Osteoblast (primary cell): ENCODE data around the gene SLC39A1. TPM values are rescaled to one million over a fixed set of nuclear protein-coding genes. Genes with fewer than 3 reads are reported as not detected.

Experiments used
- DNase-seq: peaks from one replicate; pipeline ENCODE4 v3.0.0; 2011; ENCODE audit warnings: low spot score, mixed read lengths; ENCODE audit not compliant: insufficient read length; ENCODE audit errors: missing footprints
- H2AFZ ChIP-seq: 2 replicates; pipeline ENCODE4 v1.6.0; 2011; ENCODE audit warnings: mild to moderate bottlenecking, low read length
- H3K27ac ChIP-seq: 2 replicates; pipeline ENCODE4 v1.5.1; 2011; ENCODE audit warnings: mild to moderate bottlenecking, low read depth, low read length, moderate library complexity
- H3K27me3 ChIP-seq: 2 replicates; pipeline ENCODE4 v1.6.0; 2012; ENCODE audit warnings: mild to moderate bottlenecking, control low read depth, inconsistent platforms, low read length, moderate library complexity; ENCODE audit not compliant: insufficient read depth
- H3K36me3 ChIP-seq: 2 replicates; pipeline ENCODE4 v1.5.1; 2011; ENCODE audit warnings: mild to moderate bottlenecking, low read length, control low read depth, moderate library complexity; ENCODE audit not compliant: insufficient read depth
- H3K4me1 ChIP-seq: 2 replicates; pipeline ENCODE4 v1.5.1; 2011; ENCODE audit warnings: mild to moderate bottlenecking, low read length, control low read depth, moderate library complexity; ENCODE audit not compliant: insufficient read depth
- H3K4me2 ChIP-seq: 2 replicates; pipeline ENCODE4 v1.6.0; 2011; ENCODE audit warnings: mild to moderate bottlenecking, low read length; ENCODE audit not compliant: insufficient read depth
- H3K4me3 ChIP-seq: fragments of 200-600 bp; sonication (generic); 3 replicates; pipeline ENCODE4 v1.5.1; 2012; ENCODE audit warnings: mild to moderate bottlenecking, low read length, inconsistent platforms; ENCODE audit not compliant: insufficient read depth
- H3K79me2 ChIP-seq: 2 replicates; pipeline ENCODE4 v1.6.0; 2012; ENCODE audit warnings: mild to moderate bottlenecking, low read length, control low read depth, inconsistent platforms; ENCODE audit not compliant: insufficient read depth
- H3K9me3 ChIP-seq: 2 replicates; pipeline ENCODE4 v1.5.1; 2011; ENCODE audit warnings: low read depth, low read length, control low read depth
- H4K20me1 ChIP-seq: 2 replicates; pipeline ENCODE4 v1.6.0; 2012; ENCODE audit warnings: mild to moderate bottlenecking, low read length, control low read depth; ENCODE audit not compliant: insufficient read depth
- total RNA-seq: library from RNA; depleted of rRNA; stranded (reverse); fragments of >200 nt; gene quantifications from 2 replicates; pipeline ENCODE4 v1.2.3, GENCODE V29; 2012
- TF ChIP-seq, protein P1 (sequence below): IDR thresholded peaks from 2 replicates; pipeline ENCODE4 v1.5.1; 2011; ENCODE audit warnings: mild to moderate bottlenecking, low read depth, low read length, moderate library complexity; ENCODE audit errors: extremely low read depth

SLC39A1 gene
- total RNA-seq, 1 donor = 96.3 TPM

DNA sequence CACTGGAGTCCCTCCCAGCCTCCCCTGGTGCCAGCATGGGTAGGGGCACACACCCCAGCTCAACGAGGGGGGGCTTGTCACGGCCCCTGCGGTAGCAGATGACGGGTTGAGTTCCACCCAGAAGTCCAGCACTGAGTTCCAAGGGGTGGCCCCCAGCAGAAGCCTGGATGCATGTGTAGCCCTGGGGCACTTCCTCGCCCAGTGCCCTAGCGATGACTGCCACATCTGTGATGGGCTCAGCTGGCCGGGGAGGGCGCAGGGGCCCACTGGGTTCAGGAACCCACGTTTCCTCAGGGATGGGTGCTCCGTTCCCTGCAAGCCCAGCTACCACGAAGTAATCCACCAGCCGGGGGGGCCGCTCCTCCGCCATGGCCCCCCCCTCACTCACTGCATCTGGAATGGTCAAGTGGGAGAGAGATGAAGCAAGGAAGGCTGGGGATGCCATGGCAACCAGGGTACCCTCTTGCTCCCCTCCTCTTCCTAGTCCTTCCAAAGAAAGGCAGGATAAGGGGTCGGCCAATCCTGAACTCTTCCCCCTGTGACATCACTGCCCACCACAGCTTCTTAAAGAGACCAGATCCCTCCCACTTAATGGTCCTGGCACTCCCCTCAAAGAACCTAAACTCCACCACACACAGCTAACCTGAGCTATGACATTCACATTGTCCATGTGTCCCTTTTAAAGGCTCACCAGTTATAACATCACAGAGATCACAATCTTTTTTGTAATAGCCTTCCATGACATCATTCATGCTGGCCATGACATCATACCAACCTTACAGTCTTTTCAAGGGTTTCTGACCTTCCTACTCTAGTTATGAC is 19.1 kb downstream of the SLC39A1 start:
- peaks cover 12% of the 10 kb centered on the region for H3K4me1 ChIP-seq
- TF ChIP-seq, protein P1, sequence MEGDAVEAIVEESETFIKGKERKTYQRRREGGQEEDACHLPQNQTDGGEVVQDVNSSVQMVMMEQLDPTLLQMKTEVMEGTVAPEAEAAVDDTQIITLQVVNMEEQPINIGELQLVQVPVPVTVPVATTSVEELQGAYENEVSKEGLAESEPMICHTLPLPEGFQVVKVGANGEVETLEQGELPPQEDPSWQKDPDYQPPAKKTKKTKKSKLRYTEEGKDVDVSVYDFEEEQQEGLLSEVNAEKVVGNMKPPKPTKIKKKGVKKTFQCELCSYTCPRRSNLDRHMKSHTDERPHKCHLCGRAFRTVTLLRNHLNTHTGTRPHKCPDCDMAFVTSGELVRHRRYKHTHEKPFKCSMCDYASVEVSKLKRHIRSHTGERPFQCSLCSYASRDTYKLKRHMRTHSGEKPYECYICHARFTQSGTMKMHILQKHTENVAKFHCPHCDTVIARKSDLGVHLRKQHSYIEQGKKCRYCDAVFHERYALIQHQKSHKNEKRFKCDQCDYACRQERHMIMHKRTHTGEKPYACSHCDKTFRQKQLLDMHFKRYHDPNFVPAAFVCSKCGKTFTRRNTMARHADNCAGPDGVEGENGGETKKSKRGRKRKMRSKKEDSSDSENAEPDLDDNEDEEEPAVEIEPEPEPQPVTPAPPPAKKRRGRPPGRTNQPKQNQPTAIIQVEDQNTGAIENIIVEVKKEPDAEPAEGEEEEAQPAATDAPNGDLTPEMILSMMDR = no peak
- peaks cover 19% of the 10 kb centered on the region for H3K36me3 ChIP-seq
- no peak overlapping the region for H3K4me3 ChIP-seq
- no peak overlapping the region for H3K4me2 ChIP-seq
- H3K79me2 ChIP-seq = peaks cover 29% of the 10 kb centered on the region
- peak overlapping the region; percentile 90 for H3K27ac ChIP-seq
- DNase-seq = peak; percentile 88
- no peaks in the 10 kb centered on the region for H4K20me1 ChIP-seq
- H2AFZ ChIP-seq = no peak overlapping the region
- no peaks in the 10 kb centered on the region for H3K27me3 ChIP-seq
- H3K9me3 ChIP-seq = no peaks in the 10 kb centered on the region

DNA sequence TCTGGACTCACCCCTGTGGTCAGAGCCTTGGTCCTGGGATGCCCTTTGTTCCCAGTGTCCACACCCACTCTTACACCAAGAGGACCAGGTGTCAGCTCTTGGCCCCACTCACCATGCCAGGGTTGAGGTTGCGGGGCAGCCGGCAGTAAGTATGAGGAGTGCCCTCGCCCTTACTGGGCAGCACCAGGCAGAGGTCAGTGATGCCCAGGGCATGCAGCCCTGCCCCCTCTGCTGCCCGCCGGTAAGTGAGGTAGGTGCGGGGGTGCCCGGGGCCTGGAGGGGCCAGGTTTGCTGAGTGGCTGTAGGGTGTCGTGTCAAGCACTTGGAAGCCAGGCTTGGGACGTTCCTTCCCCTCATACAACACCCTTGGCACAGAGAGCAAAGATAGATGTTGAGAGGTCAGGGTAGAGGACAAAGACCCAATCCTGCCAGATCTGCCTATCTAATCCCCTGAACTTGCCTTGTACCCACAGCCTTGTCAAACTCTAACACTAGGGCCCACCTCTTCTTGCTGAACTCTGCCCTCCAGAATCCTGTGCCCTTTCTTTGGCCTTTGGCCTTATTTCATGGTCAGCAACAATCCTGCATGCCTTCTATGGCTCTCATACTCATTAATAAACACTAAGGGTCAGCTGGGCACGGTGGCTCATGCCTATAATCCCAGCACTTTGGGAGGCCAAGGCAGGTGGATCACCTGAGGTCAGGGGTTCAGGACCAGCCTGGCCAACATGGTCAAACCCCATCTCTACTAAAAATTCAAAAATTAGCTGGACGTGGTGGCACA is 20.4 kb downstream of the SLC39A1 start:
- peaks cover 29% of the 10 kb centered on the region for H3K79me2 ChIP-seq
- H3K4me3 ChIP-seq = no peak overlapping the region
- peak; percentile 68 for DNase-seq
- no peaks in the 10 kb centered on the region for H3K27me3 ChIP-seq
- H2AFZ ChIP-seq = no peak overlapping the region
- peaks cover 12% of the 10 kb centered on the region for H3K4me1 ChIP-seq
- no peaks in the 10 kb centered on the region for H4K20me1 ChIP-seq
- no peak overlapping the region for H3K4me2 ChIP-seq
- H3K36me3 ChIP-seq = peaks cover 21% of the 10 kb centered on the region
- TF ChIP-seq, protein P1 = no peak
- no peak overlapping the region for H3K27ac ChIP-seq
- no peaks in the 10 kb centered on the region for H3K9me3 ChIP-seq

DNA sequence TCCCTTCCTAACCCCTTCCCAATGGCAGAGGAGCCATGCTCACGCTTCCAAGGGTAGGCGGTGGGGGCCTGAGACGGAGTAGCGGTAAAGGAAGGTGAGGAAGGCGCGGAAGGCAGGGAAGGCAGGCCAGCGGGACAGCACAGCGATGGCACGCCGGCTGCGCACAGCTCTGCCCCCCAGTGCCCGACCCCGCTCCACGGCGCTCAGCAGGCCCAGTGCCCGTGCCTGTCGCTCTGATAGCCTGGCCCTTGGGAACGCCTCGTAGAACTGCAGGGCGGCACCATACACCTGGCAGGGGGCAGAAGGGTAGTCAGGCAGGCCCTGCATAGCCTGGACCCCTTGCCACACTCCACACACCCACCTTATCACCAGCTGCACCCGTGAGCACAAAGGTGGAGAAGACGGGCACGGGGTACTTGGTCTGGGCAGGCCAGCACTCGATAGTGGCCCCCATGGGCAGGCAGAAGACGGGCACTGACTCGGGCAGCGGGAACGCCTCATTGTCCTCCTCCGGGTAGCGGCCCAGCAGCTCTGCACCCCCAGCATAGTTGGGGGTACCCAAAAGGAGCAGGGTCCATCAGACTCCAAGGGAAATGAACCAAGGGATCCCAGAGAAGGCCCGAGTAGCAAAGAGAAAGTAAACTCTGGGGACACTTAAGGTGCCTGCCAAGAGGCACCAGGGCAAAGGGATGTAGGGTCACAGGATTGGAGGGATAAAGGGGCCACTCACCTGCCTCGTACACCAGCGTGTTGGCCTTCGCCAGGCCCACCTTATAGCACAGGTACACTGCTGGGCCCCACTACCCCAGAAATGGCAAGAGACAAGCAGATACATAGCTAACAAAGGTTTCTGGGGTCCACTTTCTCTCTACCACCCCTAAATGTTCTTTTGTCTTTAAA is 21.3 kb downstream of the SLC39A1 start:
- Histone ChIP-seq H3K27me3 (no peaks in the 10 kb centered on the region), H3K36me3 (peaks cover 29% of the 10 kb centered on the region), H4K20me1 (no peaks in the 10 kb centered on the region), H3K9me3 (no peaks in the 10 kb centered on the region), H3K4me2 (no peak overlapping the region), H3K4me1 (peaks cover 11% of the 10 kb centered on the region), H2AFZ (no peak overlapping the region), H3K27ac (no peak overlapping the region), H3K79me2 (peaks cover 29% of the 10 kb centered on the region), H3K4me3 (no peak overlapping the region)
- peak; percentile 79 for DNase-seq
- TF ChIP-seq, protein P1 = no peak
